ENCODE data around the gene RAB3GAP1. TPM values are rescaled to one million over a fixed set of nuclear protein-coding genes. Genes with fewer than 3 reads are reported as not detected.

Gene RAB3GAP1
- total RNA-seq, 4 donors from 2014 or later = 46.0 to 54.8 (median 51.1) TPM

- TF ChIP-seq CTCF (IDR thresholded peaks at IDR 0.05; ENCODE audit: low read depth) = no peak
Observed at GRCh38 chr2:135144343-135144742, 92.3 kb downstream of the RAB3GAP1 start.

- TF ChIP-seq CTCF (IDR thresholded peaks at IDR 0.05; ENCODE audit: low read depth) = no peak
Observed at GRCh38 chr2:135149251-135149650, 97.2 kb downstream of the RAB3GAP1 start.

- TF ChIP-seq CTCF (IDR thresholded peaks at IDR 0.05; ENCODE audit: low read depth) = no peak
Observed at GRCh38 chr2:135150725-135151124, 98.6 kb downstream of the RAB3GAP1 start.

- TF ChIP-seq CTCF (IDR thresholded peaks at IDR 0.05; ENCODE audit: low read depth) = no peak
Observed at GRCh38 chr2:135151615-135152014, 99.5 kb downstream of the RAB3GAP1 start.

GRCh38 chr2:135152361-135152760 is 100.3 kb downstream of the RAB3GAP1 start:
- TF ChIP-seq CTCF (IDR thresholded peaks at IDR 0.05; ENCODE audit: low read depth) = no peak

- TF ChIP-seq CTCF (IDR thresholded peaks at IDR 0.05; ENCODE audit: low read depth) = no peak
Observed at GRCh38 chr2:135154962-135155361, 102.9 kb downstream of the RAB3GAP1 start.

GRCh38 chr2:135157856-135158255 is 105.8 kb downstream of the RAB3GAP1 start:
- no peak for TF ChIP-seq CTCF (IDR thresholded peaks at IDR 0.05; ENCODE audit: low read depth)

Measured in subcutaneous adipose tissue (tissue), 4 donors.